Memory B cell (primary cell): ENCODE data around the gene ACO2.

Experiments used
- ATAC-seq: fragments of 150-1000 bp; cut with Tn5 transposase; 2 replicates; pipeline ENCODE4 v1.10.0; 2021; ENCODE audit warnings: low read depth, mild to moderate bottlenecking, moderate library complexity
- DNase-seq, 2 donors: peaks; one replicate each; pipeline ENCODE4 v3.0.0; 2022; ENCODE audit warnings: low spot score in 2 of 2
- H3K27ac Mint-ChIP-seq: one replicate; pipeline ENCODE4 v1.8.0; 2022; ENCODE audit warnings: mild to moderate bottlenecking, moderate library complexity, mixed read lengths
- H3K27me3 Mint-ChIP-seq: one replicate; pipeline ENCODE4 v1.8.0; 2022; ENCODE audit warnings: mixed read lengths
- H3K36me3 Mint-ChIP-seq: one replicate; pipeline ENCODE4 v1.8.0; 2022; ENCODE audit warnings: mild to moderate bottlenecking, mixed read lengths
- H3K4me1 Mint-ChIP-seq: one replicate; pipeline ENCODE4 v1.8.0; 2022; ENCODE audit warnings: mixed read lengths
- H3K4me3 Mint-ChIP-seq: one replicate; pipeline ENCODE4 v1.8.0; 2022; ENCODE audit warnings: mild to moderate bottlenecking, moderate library complexity, mixed read lengths
- H3K9me3 Mint-ChIP-seq: one replicate; pipeline ENCODE4 v1.8.0; 2022; ENCODE audit warnings: mixed read lengths

ACO2 gene

GRCh38 chr22:41526830-41527799 is 58.2 kb downstream of the ACO2 start:
- no peak overlapping the region for H3K4me3 Mint-ChIP-seq
- H3K36me3 Mint-ChIP-seq, result peaks cover 15% of the 10 kb centered on the region
- H3K27me3 Mint-ChIP-seq, result no peaks in the 10 kb centered on the region
- ATAC-seq (peak; percentile 83), DNase-seq (peak; percentile 78 to 83)
- no peaks in the 10 kb centered on the region for H3K9me3 Mint-ChIP-seq
- H3K27ac Mint-ChIP-seq, result peak overlapping the region; percentile 74
- peaks cover 8% of the 10 kb centered on the region for H3K4me1 Mint-ChIP-seq

GRCh38 chr22:41528132-41528766 is 59.3 kb downstream of the ACO2 start:
- Mint-ChIP-seq H3K27ac (peak overlapping the region; percentile 61), H3K4me3 (no peak overlapping the region), H3K4me1 (peaks cover 6% of the 10 kb centered on the region), H3K9me3 (no peaks in the 10 kb centered on the region), H3K27me3 (no peaks in the 10 kb centered on the region), H3K36me3 (peaks cover 12% of the 10 kb centered on the region)
- DNase-seq, result no peak
- ATAC-seq, result no peak

GRCh38 chr22:41528938-41529561 is 60.1 kb downstream of the ACO2 start:
- Mint-ChIP-seq H3K27me3 (no peaks in the 10 kb centered on the region), H3K36me3 (peaks cover 12% of the 10 kb centered on the region), H3K4me3 (no peak overlapping the region), H3K4me1 (peaks cover 9% of the 10 kb centered on the region), H3K27ac (peak overlapping the region; percentile 61), H3K9me3 (no peaks in the 10 kb centered on the region)
- ATAC-seq, result no peak
- DNase-seq, result no peak

GRCh38 chr22:41530890-41531714 is 62.2 kb downstream of the ACO2 start:
- ATAC-seq (no peak), DNase-seq (no peak)
- peaks cover 12% of the 10 kb centered on the region for H3K36me3 Mint-ChIP-seq
- H3K4me3 Mint-ChIP-seq, result no peak overlapping the region
- H3K9me3 Mint-ChIP-seq, result no peaks in the 10 kb centered on the region
- H3K4me1 Mint-ChIP-seq, result peaks cover 6% of the 10 kb centered on the region
- H3K27me3 Mint-ChIP-seq, result no peaks in the 10 kb centered on the region
- H3K27ac Mint-ChIP-seq, result no peak overlapping the region

- Mint-ChIP-seq H3K27me3 (no peaks in the 10 kb centered on the region), H3K4me3 (no peak overlapping the region), H3K36me3 (peaks cover 8% of the 10 kb centered on the region), H3K27ac (no peak overlapping the region), H3K9me3 (no peaks in the 10 kb centered on the region), H3K4me1 (peaks cover 3% of the 10 kb centered on the region)
- DNase-seq (no peak), ATAC-seq (no peak)
Measured at GRCh38 chr22:41531715-41532477, 63.0 kb downstream of the ACO2 start.

- DNase-seq, result peak; percentile 65 to 72
- Mint-ChIP-seq H3K27ac (peak overlapping the region; percentile 31), H3K36me3 (peaks cover 7% of the 10 kb centered on the region), H3K4me1 (peaks cover 3% of the 10 kb centered on the region), H3K9me3 (no peaks in the 10 kb centered on the region), H3K4me3 (no peak overlapping the region), H3K27me3 (no peaks in the 10 kb centered on the region)
- ATAC-seq, result peak; percentile 85
Measured at GRCh38 chr22:41532908-41533825, 64.2 kb downstream of the ACO2 start.

- Mint-ChIP-seq H3K27ac (no peak overlapping the region), H3K4me3 (no peak overlapping the region), H3K27me3 (no peaks in the 10 kb centered on the region), H3K36me3 (peaks cover 2% of the 10 kb centered on the region), H3K9me3 (no peaks in the 10 kb centered on the region), H3K4me1 (peaks cover 3% of the 10 kb centered on the region)
- ATAC-seq (no peak), DNase-seq (no peak)
Measured at GRCh38 chr22:41534219-41534618, 65.3 kb downstream of the ACO2 start.

- no peaks in the 10 kb centered on the region for H3K9me3 Mint-ChIP-seq
- no peaks in the 10 kb centered on the region for H3K27me3 Mint-ChIP-seq
- DNase-seq (no peak), ATAC-seq (no peak)
- peaks cover 3% of the 10 kb centered on the region for H3K4me1 Mint-ChIP-seq
- H3K4me3 Mint-ChIP-seq, result no peak overlapping the region
- peak overlapping the region; percentile 13 for H3K27ac Mint-ChIP-seq
- peaks cover 5% of the 10 kb centered on the region for H3K36me3 Mint-ChIP-seq
Measured at GRCh38 chr22:41535244-41535643, 66.3 kb downstream of the ACO2 start.

GRCh38 chr22:41537203-41537602 is 68.3 kb downstream of the ACO2 start:
- H3K27me3 Mint-ChIP-seq, result no peaks in the 10 kb centered on the region
- ATAC-seq, result no peak
- H3K9me3 Mint-ChIP-seq, result no peaks in the 10 kb centered on the region
- no peak overlapping the region for H3K27ac Mint-ChIP-seq
- no peak overlapping the region for H3K4me3 Mint-ChIP-seq
- no peak for DNase-seq
- peaks cover 3% of the 10 kb centered on the region for H3K36me3 Mint-ChIP-seq
- H3K4me1 Mint-ChIP-seq, result peaks cover 11% of the 10 kb centered on the region

GRCh38 chr22:41538583-41538982 is 69.7 kb downstream of the ACO2 start:
- Mint-ChIP-seq H3K4me3 (no peak overlapping the region), H3K36me3 (peaks cover 3% of the 10 kb centered on the region), H3K27ac (no peak overlapping the region), H3K4me1 (peaks cover 19% of the 10 kb centered on the region), H3K27me3 (no peaks in the 10 kb centered on the region), H3K9me3 (no peaks in the 10 kb centered on the region)
- ATAC-seq (no peak), DNase-seq (no peak)

- peaks cover 3% of the 10 kb centered on the region for H3K36me3 Mint-ChIP-seq
Measured at GRCh38 chr22:41539146-41540005, 70.5 kb downstream of the ACO2 start.

GRCh38 chr22:41540006-41540315 is 71.0 kb downstream of the ACO2 start:
- Mint-ChIP-seq H3K36me3 (peaks cover 3% of the 10 kb centered on the region), H3K9me3 (no peaks in the 10 kb centered on the region), H3K27me3 (no peaks in the 10 kb centered on the region), H3K4me1 (peaks cover 26% of the 10 kb centered on the region), H3K27ac (peak overlapping the region; percentile 16), H3K4me3 (no peak overlapping the region)
- ATAC-seq (no peak), DNase-seq (no peak)

More at GRCh38 chr22:41539146-41540005, 70.5 kb downstream of the ACO2 start:
- ATAC-seq, result no peak
- Mint-ChIP-seq H3K4me1 (peaks cover 23% of the 10 kb centered on the region), H3K27ac (peak overlapping the region; percentile 16), H3K4me3 (no peak overlapping the region), H3K9me3 (no peaks in the 10 kb centered on the region), H3K27me3 (no peaks in the 10 kb centered on the region)
- DNase-seq, result no peak
